Parathyroid adenoma (tissue), 2 donors: ENCODE measurements around the gene ETNK2.

Experiments
- H2AFZ ChIP-seq: fragments of 300-600 bp; sonication (generic); one replicate; pipeline ENCODE4 v1.7.0; 2017; ENCODE audit warnings: antibody characterized with exemption, mild to moderate bottlenecking
- H3K27ac ChIP-seq: fragments of 300-600 bp; sonication (generic); one replicate; pipeline ENCODE4 v1.7.0; 2017
- H3K27me3 ChIP-seq: fragments of 300-600 bp; sonication (generic); one replicate; pipeline ENCODE4 v1.7.0; 2017; ENCODE audit warnings: low read length; ENCODE audit not compliant: control insufficient read depth, insufficient read depth
- H3K36me3 ChIP-seq: fragments of 300-600 bp; sonication (generic); one replicate; pipeline ENCODE4 v1.7.0; 2017; ENCODE audit warnings: low read length; ENCODE audit not compliant: control insufficient read depth, insufficient read depth
- H3K4me1 ChIP-seq: fragments of 300-600 bp; sonication (generic); one replicate; pipeline ENCODE4 v1.7.0; 2017; ENCODE audit warnings: control low read depth
- H3K4me2 ChIP-seq: fragments of 300-600 bp; sonication (generic); one replicate; pipeline ENCODE4 v1.7.0; 2017; ENCODE audit warnings: low read length
- H3K4me3 ChIP-seq: fragments of 300-600 bp; sonication (generic); one replicate; pipeline ENCODE4 v1.7.0; 2017; ENCODE audit warnings: low read depth, low read length
- H3K79me2 ChIP-seq: fragments of 300-600 bp; sonication (generic); one replicate; pipeline ENCODE4 v1.7.0; 2017; ENCODE audit warnings: control low read depth
- H3K9ac ChIP-seq: fragments of 300-600 bp; sonication (generic); one replicate; pipeline ENCODE4 v1.7.0; 2017; ENCODE audit warnings: mild to moderate bottlenecking
- H3K9me3 ChIP-seq: fragments of 300-600 bp; sonication (generic); one replicate; pipeline ENCODE4 v1.7.0; 2017; ENCODE audit warnings: low read length; ENCODE audit not compliant: control insufficient read depth
- TF ChIP-seq, protein P1 (sequence below): fragments of 300-600 bp; sonication (generic); IDR thresholded peaks from one replicate; pipeline ENCODE4 v1.7.0; 2017; ENCODE audit warnings: antibody characterized with exemption, mild to moderate bottlenecking
- donor health status: primary hyperparathyroidism.

The ETNK2 gene

DNA sequence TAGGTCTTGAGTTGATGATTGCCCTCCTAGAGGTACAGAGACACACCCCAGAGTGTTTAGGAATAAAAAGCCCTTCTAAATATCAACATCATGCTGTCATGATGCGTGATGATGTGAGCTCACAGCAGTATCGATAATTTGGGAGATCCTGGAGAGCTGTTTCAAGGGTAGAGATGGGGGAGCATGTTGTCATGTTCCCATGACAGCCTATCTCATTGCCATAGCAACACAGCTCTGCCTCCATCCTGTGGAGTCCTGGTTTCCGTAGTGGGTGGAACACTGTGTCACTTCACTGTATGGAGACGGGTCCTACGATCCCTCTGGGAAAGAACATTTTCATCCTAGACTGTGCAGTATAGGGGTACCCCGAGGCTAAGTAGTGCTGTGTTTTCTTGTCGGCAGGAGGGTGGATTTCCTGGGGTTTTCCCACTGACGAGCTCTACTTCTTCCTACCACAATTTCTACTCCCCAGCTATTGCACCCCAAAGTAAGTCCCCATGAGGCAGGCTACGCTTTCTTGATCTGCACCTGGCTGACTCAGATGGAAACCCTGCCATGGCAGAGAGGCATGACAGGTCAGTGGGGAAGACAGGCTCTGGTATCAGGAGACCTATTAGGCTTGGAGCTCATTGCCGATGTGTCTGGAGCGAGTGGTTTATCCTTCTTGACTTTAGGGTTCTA lies 37.3 kb upstream of the ETNK2 start:
- Histone ChIP-seq H3K4me3 (no peak overlapping the region), H3K9me3 (no peaks in the 10 kb centered on the region), H3K27me3 (no peaks in the 10 kb centered on the region), H3K27ac (no peak overlapping the region), H3K9ac (no peak overlapping the region), H2AFZ (no peak overlapping the region), H3K79me2 (no peaks in the 10 kb centered on the region), H3K36me3 (no peaks in the 10 kb centered on the region), H3K4me2 (no peak overlapping the region), H3K4me1 (no peaks in the 10 kb centered on the region)
- TF ChIP-seq, protein P1, sequence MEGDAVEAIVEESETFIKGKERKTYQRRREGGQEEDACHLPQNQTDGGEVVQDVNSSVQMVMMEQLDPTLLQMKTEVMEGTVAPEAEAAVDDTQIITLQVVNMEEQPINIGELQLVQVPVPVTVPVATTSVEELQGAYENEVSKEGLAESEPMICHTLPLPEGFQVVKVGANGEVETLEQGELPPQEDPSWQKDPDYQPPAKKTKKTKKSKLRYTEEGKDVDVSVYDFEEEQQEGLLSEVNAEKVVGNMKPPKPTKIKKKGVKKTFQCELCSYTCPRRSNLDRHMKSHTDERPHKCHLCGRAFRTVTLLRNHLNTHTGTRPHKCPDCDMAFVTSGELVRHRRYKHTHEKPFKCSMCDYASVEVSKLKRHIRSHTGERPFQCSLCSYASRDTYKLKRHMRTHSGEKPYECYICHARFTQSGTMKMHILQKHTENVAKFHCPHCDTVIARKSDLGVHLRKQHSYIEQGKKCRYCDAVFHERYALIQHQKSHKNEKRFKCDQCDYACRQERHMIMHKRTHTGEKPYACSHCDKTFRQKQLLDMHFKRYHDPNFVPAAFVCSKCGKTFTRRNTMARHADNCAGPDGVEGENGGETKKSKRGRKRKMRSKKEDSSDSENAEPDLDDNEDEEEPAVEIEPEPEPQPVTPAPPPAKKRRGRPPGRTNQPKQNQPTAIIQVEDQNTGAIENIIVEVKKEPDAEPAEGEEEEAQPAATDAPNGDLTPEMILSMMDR = no peak

DNA sequence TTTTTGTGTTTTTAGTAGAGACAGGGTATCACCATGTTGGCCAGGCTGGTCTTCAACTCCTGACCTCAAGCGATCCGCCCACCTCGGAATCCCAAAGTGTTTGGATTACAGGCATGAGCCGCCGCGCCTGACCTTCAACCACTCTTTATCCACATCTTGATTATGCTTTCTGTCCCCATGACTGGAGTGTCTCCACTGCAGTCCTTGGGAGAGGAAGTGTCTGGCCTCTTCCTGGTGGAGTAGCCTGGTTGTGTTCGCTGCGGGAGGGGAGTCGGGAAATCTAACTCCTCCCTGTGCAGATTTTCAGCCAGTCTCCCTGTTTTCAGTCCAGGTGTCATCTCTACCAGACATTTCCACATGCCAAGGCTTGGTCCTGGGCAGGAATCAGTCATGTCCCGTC lies 34.8 kb upstream of the ETNK2 start:
- Histone ChIP-seq H2AFZ (no peak overlapping the region), H3K27ac (no peak overlapping the region), H3K27me3 (no peaks in the 10 kb centered on the region), H3K4me2 (no peak overlapping the region), H3K4me1 (no peaks in the 10 kb centered on the region), H3K9ac (no peak overlapping the region), H3K4me3 (no peak overlapping the region), H3K79me2 (no peaks in the 10 kb centered on the region), H3K36me3 (no peaks in the 10 kb centered on the region), H3K9me3 (no peaks in the 10 kb centered on the region)
- TF ChIP-seq, protein P1 = no peak

DNA sequence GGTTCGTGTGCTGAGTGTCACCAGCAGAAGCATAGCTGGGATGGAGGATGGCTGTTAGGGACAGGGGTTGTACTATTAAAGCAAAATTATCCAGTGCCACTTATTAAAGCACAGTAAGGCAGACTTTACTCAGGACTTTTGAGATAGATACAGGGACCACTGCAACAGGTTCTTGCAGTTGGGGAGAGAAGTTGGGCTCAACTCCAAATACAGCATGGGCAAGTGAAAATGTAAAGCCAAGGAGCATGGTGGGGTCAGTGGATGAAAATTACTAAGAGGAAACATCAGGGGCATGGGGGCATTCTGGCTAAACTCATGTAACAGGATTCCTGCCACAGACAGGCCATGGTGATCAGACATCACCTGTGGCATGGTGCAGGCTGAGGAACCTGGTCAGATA lies 29.3 kb upstream of the ETNK2 start:
- Histone ChIP-seq H3K4me3 (no peak overlapping the region), H3K9me3 (no peaks in the 10 kb centered on the region), H3K36me3 (no peaks in the 10 kb centered on the region), H2AFZ (no peak overlapping the region), H3K27ac (no peak overlapping the region), H3K27me3 (no peaks in the 10 kb centered on the region), H3K9ac (no peak overlapping the region), H3K4me2 (no peak overlapping the region), H3K79me2 (no peaks in the 10 kb centered on the region), H3K4me1 (no peaks in the 10 kb centered on the region)
- TF ChIP-seq, protein P1 = no peak

DNA sequence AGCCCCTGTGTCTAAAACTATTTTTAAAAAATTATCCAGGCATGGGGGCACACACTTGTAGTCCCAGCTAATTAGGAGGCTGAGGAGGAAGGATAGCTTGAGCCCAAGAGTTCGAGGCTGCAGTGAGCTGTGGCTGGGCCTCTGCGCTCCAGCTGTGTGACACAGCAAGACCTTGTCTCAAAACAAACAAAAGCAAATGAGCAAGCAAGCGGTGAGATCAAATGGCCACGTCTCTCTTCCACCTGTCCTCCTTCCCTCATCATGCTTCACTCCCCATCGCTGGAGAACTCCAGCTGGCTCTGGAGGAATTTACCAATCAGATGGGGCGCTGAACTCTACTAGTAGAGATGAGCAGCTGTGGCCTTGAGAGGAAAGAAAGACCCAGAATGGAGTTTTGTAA lies 28.3 kb upstream of the ETNK2 start:
- H3K9ac ChIP-seq = no peak overlapping the region
- H3K27ac ChIP-seq = no peak overlapping the region
- no peak overlapping the region for H3K4me2 ChIP-seq
- no peaks in the 10 kb centered on the region for H3K79me2 ChIP-seq
- no peaks in the 10 kb centered on the region for H3K9me3 ChIP-seq
- no peaks in the 10 kb centered on the region for H3K27me3 ChIP-seq
- TF ChIP-seq, protein P1 = no peak
- no peak overlapping the region for H2AFZ ChIP-seq
- no peak overlapping the region for H3K4me3 ChIP-seq
- no peaks in the 10 kb centered on the region for H3K36me3 ChIP-seq
- no peaks in the 10 kb centered on the region for H3K4me1 ChIP-seq
